NCI-H128 (cell line): ENCODE data around the gene PNMT.
"Not testable (repeated sequence)": the region's sequence is repeated elsewhere in the genome, so short reads cannot be mapped to it uniquely, and the experiment has no call there.

Source experiments
- DNase-seq: peaks from one replicate; lab custom pipeline; 2025; ENCODE audit not compliant: unreplicated experiment; lab: John Stamatoyannopoulos, UW

PNMT gene

GRCh38 chr17:39687101-39687545, 18.9 kb downstream of the PNMT start:
- no peak for DNase-seq

- peak; percentile 63 for DNase-seq
Observed at GRCh38 chr17:39687546-39688474, 19.6 kb downstream of the PNMT start, which contains the start of gene PGAP3. TSS of gene PGAP3 (minus strand) at chr17:39688057. CDS start at chr17:39688014, 43 bp downstream.

- no peak for DNase-seq
Observed at GRCh38 chr17:39688475-39688835, 20.2 kb downstream of the PNMT start.

DNA sequence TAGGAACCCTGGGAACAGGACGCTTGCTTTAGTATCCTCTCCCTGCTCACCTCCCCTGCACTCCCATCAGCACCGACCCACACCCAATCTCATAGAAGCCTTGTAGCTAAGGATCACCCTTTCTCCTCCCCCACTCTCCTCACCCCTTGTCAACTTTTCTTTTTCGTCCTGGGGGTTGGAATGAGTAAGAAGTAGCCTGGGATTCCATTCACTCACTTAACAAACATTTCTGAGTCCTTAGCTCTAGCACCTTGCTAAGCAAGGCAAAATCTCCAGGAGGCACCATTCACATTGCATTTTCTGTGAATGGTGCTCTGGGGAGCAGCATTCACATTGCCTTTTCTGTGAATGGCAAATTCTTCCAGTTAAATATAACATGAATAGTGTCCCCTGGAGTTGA, 20.7 kb downstream of the PNMT start:
- no peak for DNase-seq

DNA sequence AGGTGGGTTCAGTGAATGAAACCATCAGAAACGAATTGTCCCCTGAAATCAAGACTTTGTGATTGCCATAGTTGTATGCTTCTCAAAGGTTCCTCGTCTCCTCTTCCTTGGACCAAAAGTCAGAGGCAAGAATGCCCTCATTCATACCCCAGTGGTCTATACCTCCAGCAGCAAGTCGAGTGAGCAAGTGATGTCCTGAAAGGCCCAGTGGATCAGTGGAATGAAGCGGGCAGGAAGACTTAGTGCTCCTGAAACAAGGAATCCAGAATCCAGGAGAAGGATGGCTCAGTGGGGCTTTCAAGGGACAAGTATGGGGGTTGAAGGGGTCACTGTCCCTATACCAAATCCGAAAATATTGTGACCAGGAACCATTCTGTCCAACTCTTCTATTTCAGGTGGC, 26.3 kb downstream of the PNMT start:
- no peak for DNase-seq

DNA sequence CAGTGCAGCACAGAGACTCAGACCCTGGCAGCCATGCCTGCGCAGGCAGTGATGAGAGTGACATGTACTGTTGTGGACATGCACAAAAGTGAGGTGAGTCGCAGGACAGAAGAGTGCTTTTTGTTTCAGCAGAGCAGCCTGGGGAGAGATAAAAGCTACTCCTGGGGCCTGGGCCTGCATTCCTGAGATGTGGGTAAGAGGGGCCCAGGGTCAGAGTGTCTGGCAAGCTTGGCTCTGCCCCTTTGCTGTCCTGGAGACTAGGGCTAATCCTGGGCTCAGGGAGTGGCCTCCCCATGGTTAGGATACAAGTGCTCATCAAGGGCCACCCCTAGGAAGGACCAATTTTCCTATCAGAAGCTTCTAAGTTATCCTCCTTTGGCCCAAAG, 26.8 kb downstream of the PNMT start:
- no peak for DNase-seq

- DNase-seq, result no peak
Observed at GRCh38 chr17:39696731-39697130, 28.5 kb downstream of the PNMT start.

DNA sequence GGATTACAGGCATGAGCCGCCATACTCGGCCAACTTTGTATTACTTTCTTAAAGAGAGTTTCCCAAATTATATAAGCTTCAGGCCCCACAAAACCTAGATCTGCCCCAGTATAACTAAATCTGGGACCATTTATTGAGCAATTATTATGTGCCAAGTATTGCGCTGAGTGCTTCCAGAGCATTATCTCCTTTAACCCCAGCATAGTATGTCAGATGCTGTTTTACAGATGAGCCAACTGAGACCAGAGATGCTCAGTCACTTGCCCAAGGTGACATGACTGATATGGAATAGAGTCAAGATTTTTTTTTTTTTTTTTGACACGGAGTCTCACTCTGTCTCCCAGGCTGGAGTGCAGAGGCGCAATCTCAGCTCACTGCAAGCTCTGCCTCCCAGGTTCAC, 29.7 kb downstream of the PNMT start:
- DNase-seq, result no peak

GRCh38 chr17:39699157-39699817, 31.0 kb downstream of the PNMT start:
- not testable (repeated sequence) for DNase-seq

DNA sequence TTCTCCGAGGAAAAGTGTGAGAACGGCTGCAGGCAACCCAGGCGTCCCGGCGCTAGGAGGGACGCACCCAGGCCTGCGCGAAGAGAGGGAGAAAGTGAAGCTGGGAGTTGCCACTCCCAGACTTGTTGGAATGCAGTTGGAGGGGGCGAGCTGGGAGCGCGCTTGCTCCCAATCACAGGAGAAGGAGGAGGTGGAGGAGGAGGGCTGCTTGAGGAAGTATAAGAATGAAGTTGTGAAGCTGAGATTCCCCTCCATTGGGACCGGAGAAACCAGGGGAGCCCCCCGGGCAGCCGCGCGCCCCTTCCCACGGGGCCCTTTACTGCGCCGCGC, 31.5 kb downstream of the PNMT start, which contains the start of gene ERBB2:
Gene ERBB2, plus strand, starts transcription at position 247 of the 330 bp plus-strand sequence. CDS start 175 bp downstream, outside the sequence.
- no peak for DNase-seq

- DNase-seq, result no peak
Observed at GRCh38 chr17:39700148-39700987, 32.1 kb downstream of the PNMT start.

DNA sequence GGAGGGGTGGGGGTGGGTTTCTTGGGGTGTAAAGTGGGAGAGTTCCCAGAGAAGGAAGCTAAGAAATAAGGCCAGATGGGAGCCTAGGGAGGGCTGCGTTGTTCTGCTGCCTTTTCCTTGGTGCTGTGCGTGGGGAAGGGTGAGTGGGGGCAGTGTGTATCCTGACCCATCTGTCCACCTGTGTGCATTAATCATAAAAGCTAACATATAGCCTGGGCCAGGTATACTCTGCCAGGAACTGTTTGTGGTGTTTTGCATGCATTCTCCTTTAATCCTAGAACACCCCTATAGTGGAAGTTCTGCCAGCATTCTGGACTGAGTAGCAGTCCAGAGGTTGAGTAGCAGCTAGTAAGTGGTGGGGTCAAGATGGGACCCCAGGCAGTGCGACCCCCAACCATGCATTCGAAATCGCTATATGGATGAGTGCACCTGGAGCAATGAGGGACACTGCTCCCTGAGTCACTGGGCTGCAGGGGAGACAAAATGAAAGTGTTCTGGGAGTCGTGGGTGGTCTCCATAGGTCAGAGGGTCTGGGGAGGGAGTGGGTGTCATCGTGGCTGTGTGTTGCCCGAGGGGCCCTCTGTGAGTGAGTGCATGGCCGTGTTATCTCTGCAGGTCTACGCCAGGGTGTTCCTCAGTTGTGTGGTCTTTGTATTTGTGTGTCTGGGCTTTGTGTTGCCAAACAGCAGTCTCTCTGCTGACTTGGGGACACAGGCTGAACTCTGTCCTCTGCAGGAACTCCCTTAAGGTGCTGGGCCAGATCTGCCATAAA, 32.9 kb downstream of the PNMT start:
- no peak for DNase-seq

DNA sequence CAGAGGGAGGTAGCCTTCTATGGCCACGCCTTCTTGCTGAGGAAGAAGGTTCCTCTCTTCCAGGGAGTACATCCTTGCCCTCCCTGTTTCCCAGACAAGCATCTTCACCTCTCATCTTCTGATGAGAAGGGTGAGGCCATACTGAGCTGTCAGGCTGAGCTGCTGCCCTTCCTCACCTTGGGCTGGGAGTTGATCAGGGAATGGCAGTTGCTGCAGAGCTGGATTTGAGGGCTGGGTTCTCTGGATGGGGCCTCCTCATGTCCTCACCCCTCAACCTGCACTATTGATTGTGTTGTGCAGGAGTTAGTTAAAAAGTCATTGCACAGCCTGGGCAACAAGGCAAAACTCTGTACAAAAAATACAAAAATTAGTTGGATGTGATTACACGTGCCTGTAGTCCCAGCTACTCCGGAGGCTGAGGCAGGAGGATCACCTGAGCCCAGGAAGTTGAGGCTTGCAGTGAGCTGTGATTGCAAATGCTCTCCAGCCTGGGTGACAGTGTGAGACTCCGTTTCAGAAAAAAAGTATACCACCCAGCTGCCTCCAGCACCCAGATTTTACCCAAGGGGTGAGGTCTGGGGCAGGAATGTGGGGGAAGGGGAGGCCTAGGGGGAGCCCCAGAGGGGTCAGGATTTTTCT, 33.6 kb downstream of the PNMT start:
- no peak for DNase-seq

DNA sequence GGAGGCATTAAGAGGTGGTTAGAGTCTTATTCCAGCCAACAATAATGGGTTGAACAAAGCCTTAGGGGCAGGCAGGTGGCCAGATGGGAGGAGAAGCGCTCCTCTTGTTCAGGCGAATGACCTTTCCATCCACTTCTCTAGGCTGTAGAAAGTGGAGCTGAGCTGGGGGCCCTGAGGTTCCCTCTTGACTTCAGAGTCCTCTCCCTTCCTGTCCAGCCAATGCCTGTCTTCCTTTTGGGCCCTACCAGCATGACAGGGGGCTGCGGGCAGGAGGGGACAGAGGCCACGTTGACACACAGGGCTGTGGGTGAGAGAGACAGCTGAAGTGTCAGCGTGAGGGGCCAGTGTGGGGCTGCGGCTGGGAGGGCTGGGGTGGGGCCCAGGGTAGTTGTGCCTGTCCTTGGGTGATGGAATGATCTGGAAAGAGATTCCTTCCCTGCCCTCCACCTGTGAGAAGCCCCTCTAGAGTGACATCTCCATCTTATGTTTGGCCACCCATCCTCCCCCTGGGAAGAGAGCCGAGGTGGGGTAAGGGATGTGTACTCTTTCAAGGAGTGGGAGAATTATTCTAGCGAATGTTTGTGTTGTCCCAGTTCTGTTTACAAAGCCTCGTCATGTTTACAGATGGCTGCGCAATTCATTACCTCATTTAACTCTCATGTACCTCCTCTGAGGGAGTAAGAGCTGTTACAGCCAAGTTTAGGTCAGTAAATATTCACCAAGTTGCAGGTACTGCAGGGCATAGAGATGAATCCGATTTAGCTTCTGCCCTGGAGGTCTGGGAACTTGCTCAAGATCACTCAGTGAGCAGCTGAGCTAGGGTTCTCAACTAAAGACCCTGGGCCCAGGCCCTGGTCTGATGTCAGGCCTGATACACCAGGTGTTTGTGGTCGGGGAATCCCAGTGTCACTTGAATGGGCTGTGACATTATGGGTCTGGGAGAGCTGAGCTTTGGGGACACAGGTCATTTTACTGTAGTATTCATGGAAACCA, 34.9 kb downstream of the PNMT start:
- DNase-seq, result no peak

- DNase-seq, result no peak
Observed at GRCh38 chr17:39703913-39704312, 35.7 kb downstream of the PNMT start.

DNA sequence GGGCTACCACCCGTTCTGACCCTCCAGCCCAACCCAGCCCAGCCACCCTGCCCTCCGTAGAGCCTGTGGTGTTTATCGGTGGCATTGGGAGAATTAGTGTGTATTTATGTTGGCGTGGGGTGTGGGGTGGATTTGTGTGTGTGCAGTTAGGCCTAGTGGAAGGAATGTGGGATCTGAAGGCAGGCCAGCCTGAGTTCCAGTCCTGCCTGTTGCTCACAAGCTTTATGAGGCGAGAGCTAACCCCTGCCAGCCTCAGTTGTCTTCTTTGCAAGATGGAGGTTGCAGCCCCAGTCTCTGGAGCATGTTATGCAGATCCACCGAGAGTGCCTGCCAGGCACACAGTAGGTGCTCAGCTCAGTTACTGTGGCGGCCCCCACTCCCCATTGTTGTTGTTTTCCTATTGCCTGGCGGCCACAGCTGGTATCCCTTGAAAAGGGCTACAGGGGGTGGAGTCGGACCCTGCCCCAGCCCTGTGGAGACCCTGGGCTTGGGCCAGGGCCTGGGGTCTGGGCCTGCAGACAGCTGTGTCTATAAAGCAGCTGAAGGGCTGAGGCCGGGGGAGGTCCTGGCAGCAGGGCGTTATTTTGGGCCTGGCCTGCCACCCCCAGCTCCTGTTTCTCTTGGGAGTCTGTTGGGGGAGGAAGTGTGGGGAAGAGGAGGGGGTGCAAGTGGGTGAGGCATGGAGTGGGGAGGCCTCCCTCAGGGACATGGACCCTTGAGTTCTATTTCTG, 36.7 kb downstream of the PNMT start:
- DNase-seq, result no peak

DNA sequence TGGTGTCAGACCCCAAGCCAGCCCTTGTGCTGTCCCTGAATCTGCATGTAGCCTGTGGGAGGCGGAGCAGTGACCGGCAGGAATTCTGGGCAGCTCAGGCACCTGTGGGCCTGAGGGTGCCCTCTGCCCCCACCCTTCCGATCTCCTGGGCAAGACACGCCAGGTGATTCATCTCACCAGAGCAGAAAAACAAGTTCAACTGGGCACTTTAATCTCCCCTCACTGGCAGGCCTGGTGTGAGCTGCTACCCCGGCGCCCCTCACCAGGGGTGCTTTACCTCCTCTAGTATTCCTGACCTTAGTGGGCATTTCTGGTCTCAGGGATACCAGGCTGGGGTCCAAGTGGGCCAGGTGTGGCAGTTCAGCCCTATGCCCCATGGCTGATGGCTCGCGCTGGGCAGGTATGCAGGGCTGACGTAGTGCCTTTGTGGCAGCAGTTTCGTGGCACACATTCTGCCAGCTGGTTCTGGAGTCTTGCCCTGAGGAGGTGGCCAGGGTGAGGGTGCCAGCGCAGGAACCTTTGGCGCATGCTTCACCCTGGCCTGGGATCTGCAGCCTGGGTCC, 37.6 kb downstream of the PNMT start:
- no peak for DNase-seq

DNA sequence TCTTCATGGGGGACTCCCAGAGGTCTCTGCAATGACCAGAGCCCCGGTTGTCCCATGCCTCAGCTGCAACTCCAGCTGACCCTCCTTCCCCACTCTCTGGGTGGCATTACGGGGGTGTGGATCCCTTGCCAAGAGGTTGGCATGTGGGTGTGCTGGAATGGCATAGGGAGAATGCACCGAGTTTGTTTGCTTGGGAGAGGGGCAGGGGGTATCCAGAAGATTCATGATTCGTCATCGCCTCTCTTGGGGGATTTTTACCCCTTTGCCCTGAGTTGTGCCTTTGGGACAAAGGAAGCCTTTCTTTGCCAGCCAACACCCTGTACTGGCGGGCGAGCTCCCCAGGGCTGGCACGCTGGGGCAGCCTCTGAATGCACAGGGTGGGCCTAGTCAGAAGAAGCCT, 38.1 kb downstream of the PNMT start:
- no peak for DNase-seq
